Measurements from ENCODE around the gene USP31. TPM values are rescaled to one million over a fixed set of nuclear protein-coding genes. Genes with fewer than 3 reads are reported as not detected.

Gene USP31
- 10.1 to 13.1 TPM (median 12.2 TPM) in 5 replicates for total RNA-seq (2022; extraction: Qiagen RNA extraction; ENCODE audit: low read depth)

GRCh38 chr16:23149267-23149992 lies at the start of gene USP31:
Gene USP31, minus strand, starts transcription at chr16:23149452. Its CDS starts 182 bp downstream, at chr16:23149270.

DNA sequence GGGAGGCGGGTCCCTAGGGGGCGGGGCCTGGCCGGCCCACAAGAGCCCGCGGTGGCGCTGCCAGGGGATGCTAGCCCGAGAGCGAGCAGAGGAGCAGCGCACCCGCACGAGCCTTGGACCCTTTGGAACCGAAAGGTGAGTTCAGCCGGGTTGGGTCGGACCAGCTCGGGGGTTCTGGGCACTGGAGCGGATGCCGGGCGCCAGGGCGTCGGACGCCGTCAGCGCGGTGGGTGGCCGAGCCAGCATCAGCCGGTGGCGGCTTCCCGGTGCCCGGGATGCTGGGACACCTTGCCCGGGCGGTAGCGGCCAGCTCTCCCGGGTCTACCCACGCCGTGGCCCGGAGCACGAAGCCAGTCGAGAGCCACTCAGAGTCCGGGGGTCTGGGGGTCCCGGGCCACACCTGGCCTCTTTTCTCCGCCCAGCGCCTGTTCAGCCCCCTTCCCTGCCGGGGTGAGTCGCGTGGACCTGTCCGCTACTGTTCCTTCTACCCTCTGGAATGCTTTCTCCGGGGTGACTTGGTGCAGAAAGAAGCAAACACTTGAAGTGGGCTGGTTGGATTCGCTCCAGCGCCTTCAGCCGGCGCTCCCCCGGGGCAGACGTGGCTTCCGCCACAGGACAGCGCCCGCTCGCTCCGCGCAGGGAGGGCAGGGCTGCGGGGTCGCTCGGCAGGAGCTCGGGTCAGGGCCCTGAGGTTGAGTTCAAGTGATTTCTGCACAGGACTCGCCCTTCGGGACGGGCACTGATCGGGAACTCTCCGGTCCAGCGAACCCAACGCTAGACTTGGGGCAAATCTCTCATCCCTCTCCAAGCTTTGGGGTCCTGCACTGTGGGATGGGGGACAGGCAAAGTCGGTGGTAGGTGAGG lies 33.7 kb upstream of the USP31 start, which contains the start of gene SCNN1G:
Gene SCNN1G, plus strand, starts transcription at position 67 of the 864 bp plus-strand sequence. CDS start 3,527 bp downstream, outside the sequence.

Other genes starting within 250 kb of the USP31 start
- gene SCNN1G, start 33.3 kb upstream of the USP31 start, total RNA-seq (2022; extraction: Qiagen RNA extraction; ENCODE audit: low read depth), result 0.03 to 0.07 TPM (median 0.06 TPM) in 3 of 5 replicates, not detected in the others
- gene SCNN1B, start 152.8 kb upstream of the USP31 start, total RNA-seq (2022; extraction: Qiagen RNA extraction; ENCODE audit: low read depth), result 0.11 to 0.30 TPM (median 0.19 TPM) in 4 of 5 replicates, not detected in the other